GM21529 (cell line): ENCODE results near the gene EHMT1.

Experiments
- ATAC-seq: cut with Tn5 transposase; IDR thresholded peaks from one replicate; pipeline ENCODE4 v1.9.1; 2021; ENCODE audit not compliant: unreplicated experiment

Gene EHMT1

DNA sequence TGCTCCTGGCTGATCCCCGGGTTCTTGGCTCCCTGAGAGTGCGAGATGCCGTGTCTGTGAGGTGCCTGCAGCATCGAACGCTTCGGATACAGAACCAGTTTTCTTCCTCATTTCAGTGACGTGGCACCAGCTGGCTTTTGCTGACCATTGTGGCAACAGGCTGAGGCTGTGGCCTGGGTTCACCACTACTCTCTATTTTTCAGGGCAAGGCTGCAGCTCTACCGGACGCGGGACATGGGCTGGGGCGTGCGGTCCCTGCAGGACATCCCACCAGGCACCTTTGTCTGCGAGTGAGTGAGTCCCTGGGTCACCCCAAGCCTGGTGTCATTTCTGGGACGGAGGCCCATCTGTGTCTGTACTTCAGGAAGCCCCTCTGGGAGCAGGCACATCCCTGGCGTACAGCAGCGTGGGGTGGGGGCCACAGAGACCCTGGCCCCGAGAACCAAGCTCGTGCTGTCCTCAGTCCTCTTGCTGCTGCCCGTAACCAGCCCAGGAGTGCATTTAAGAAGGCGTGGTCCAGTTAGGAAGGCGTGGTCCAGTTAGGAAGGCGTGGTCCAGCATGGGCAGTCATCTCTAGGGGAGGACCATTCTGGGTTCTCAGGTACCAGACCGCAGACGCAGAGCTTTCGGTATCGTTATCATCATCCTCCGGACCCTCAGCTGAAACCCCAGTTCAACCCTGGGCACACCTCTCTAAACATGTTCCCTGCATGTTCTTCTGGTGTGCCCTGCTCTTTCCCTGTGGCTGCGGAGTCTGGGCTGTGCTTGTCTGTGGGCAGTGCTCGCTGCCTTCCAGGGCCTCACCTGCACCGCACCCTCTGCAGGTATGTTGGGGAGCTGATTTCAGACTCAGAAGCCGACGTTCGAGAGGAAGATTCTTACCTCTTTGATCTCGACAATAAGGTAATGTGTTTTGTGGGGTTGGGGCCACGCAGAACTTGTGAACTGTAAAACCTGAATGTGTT lies 198.7 kb downstream of the EHMT1 start:
- ATAC-seq: no peak

DNA sequence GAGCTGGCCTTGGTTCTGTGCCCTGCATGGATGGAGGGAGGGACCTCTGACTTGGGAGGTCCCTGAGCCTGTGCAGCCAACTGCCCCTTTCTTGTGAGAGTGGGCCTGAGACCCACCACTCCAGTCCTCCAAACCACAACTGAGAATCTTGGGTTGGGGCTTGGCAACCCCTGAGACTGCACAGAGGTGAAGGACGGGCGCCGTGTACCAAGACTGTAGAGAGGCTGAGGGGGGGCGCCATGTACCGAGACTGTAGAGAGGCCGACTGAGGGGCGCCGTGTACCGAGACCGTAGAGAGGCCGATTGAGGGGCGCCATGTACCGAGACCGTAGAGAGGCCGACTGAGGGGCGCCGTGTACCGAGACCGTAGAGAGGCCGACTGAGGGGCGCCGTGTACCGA lies 199.5 kb downstream of the EHMT1 start:
- ATAC-seq: no peak

DNA sequence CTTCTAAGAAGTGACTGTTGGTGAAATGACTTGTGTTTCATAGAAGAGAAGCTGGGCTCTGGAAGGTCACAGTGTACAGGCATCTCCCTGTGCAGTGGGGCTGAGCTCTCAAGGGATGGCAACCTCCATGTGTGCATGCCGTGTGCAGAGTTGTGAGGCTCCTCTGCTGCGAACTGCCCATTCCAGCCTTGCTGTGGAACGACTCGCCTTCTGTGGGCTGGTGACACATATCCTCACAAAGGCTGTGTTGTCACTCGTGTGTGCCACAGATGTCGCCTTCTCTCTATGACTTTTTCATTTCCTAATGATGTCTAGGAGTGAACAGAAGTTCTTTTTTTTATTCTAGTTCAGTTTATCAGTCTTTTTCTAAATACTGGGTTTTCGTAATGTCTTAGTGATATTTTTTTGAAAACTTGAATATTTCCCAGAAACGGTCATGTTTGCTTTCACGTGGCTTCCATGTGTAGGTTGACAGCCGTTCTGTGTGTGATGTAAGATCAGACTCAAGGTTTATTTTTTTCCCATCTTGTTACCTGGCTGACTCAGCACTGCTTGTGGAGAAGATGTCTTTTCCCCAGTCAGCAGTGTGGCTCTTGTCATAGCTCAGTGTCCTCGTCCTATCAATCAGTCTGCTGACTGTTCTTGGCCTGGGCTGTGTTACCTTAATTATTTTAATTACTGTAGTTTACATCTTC lies 201.5 kb downstream of the EHMT1 start:
- ATAC-seq: no peak

DNA sequence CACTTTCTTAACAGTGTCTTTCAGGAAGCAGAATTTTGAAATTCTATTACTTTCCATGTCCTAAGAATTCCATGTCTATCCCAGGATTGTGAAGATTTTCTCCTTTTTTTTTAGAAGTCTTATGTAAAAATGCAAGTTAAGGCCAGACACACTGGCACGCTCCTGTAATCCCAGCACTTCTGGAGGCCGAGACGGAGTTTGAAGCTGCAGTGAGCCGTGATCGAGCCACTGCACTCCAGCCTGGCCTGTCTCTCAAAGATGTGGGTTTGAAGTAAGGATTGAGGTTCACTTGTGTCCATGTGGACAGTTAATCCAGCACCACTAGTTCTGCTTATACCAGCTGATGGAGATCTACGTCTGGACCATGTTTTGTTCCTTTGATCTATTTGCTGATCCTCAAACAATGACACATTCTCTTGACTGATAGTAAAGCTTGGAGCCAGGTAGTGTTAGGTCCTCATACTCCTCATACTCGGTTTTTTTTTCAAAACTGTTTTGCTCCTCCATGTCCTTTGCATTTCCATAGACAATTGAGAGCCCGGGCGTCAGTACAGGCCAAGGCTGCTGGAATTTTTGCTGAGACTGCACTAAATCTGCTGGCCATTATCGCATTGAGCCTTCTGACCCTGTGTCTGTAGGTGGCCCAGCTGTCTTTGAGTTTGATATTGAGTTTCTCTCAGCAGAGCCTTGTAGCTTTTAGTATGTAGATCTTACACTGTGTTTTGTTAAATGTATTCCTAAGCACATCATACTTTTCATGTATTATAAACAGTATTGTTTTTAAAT lies 205.4 kb downstream of the EHMT1 start:
- no peak for ATAC-seq

GRCh38 chr9:137825324-137825989 lies 206.7 kb downstream of the EHMT1 start:
- ATAC-seq: no peak

DNA sequence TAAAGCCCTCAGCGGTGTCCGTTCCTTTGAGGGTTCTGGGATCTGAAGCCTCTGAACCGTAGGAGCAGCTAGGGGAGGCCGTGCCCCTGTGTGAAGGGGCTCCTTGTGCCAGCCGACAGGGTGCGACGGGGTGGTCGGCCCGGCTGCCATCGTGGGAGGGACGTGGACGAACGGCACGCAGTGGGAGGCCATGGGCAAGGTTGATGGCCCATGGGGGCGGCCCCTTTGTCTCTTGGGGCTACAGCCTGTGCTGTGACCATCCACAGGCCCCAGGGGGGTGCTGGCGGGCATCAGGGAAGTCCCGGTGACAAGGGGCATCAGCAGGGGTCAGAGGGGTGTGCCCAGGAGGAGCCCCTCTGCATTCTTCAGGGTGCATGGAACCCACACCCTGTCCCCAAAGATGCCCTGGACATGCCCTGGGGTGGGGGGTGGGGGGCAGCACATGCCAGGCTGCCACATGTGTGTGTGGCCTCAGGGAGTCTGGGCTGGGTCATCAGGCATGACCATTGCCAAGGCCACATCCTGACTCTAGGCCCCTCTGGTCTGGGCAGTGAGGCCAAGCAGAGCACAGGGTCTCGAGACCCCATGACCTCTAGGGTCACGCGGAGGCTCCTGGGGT lies 209.2 kb downstream of the EHMT1 start:
- ATAC-seq: no peak

DNA sequence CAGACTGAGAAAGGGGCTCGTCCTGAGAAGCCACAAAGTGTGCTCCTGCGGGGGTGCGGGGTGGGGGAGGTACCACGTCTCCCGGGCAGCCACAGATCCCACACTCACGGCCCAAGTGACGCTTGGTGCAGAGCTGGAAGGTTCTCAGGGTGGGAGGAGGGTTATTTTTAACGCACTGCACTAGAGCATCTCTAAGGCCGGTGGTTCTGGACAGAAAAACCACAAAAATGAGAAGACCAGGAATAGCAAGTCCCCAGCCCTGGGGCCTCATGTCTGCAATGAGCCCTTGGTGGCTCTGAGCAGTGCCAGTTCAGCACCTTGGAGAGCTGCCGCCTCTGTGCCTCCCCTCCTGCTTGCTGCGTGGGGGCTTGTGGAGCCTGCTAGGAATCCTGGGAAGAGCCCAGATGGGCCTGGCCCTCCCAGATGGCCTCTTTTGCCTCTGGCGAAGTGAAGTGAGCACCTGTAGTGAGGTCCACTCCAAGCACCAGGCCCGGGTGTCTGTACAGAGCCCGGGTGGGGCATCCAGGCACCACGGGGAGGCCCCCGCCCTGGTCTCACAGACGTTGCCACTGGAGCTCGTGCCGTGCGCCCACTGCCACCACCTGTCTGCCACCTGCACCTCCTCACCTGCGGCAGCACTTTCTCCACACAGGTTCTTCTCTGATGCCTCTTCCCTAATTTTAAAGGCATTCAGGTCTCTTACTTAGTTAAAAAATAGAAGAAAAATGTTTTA lies 209.9 kb downstream of the EHMT1 start:
- no peak for ATAC-seq

DNA sequence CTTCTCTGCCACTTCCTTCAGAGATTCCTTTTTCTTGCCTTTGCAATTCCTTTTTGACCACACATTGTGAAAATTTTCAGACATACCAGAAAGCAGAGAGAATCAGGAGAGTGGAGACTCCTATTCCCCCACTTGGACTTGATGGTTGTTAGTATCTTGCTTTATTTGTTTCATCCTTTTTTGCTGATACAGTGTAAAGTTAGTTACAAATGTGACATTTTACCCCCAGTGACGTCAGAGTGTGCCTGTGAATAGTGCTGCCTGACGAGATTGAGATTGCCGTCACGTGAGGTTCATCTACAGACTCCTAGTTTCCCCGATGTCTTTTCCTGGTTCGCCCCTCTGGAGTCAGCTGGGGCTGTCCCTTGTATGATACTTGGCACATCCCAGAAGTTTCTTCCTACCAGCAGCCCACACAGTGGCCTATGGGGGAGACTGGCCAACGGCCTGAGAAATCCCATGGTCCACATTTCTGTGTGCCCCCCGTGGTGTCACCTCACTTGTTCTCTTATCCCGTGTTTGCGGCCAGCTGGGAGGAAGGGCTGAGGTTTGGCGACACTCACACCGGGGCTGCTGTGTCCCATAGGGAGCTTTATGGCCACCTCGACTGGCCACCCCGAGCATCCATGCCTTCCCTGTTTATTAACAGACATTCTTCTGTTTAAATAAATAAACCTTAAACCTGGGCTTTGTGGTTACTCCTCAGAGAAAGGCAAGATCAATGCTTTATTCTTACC lies 210.6 kb downstream of the EHMT1 start:
- no peak for ATAC-seq

- no peak for ATAC-seq
Observed at GRCh38 chr9:137832191-137832700, 213.4 kb downstream of the EHMT1 start.

DNA sequence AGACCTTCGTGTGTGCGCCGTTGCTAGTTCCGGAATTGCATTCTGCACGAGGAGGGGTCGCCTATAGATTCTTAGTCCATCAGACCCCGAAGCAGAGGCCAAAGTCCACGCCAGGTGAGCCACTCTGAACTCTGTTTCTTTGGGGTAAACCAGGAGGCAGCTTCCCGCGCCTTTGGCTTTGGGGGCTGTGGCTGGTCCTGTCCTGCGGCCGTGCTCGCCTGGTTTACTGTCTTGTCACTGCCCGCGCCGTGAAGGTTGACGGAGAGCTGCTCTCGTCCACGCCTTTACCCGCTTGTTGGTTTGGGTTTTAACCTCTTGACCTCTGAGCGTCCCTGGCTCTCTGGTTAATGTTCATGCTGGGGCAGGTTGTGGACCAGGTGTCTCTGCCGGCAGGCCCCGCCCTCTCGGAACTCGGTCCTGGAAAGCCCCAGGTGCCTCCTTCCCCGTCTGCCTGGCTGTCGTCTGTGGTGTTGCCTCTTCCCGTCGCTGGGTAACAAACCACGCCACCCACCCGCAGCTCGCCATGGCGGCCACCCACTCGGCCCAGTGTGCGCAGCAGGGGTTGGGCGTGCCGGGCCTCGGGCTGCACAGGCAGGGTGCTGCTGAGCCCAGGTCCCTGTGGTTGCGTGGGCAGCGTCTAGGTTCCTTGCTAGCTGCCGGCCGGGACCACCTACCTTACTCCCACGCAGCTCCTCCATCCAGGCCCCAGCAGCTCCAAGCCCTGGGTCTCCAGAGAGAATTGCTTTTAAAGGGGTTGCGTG lies 214.2 kb downstream of the EHMT1 start:
- ATAC-seq: no peak

- ATAC-seq: no peak
Observed at GRCh38 chr9:137833721-137834613, 215.2 kb downstream of the EHMT1 start.

- no peak for ATAC-seq
Observed at GRCh38 chr9:137834846-137835546, 216.2 kb downstream of the EHMT1 start.

- no peak for ATAC-seq
Observed at GRCh38 chr9:137836151-137836830, 217.5 kb downstream of the EHMT1 start.

GRCh38 chr9:137836831-137837241 lies 218.0 kb downstream of the EHMT1 start:
- no peak for ATAC-seq

DNA sequence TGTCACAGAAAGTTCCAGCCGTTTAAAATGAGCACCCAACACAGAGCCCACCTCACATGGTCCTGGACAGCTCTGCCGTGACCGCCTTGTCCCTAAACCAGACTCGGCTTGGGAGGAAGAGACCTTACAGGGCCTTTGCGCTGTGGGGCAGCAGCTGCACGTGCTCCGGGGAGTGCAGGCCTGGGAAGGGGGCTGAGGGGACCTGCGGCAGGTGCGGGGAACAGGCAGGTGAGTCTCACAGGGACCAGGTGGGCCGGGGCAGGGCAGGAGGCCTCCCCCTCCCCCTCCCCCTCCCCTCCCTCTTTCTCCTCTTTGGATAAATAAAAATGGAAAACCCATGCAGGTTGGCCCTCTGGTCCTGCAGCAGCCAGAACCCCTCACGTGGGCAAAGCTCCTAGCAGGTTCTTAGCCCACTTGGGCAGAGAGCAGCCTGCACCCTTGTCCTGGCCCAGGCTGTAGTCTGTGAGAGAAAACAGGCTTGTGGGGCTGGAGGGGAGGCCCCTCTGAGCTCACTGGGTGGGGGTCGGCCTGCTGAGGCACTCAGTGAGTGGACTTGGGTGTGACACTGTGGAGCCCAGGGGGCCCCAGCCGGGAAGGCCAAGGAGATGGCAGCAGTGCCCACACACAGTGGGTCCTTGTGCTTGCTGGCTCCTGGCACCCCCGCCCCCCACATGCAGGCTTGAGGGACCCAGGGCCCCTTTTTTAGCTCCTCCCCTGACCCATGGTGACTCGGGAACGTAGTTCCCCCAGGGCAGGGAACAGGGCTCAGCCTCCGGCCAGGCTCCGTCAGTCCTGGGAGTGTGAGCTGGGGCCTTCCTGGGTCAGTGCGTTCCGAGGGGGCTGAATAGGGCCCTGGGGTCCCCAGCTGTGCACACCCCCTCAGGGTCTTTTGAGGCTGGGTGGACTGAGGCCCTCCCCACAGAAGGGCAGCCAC lies 218.8 kb downstream of the EHMT1 start:
- ATAC-seq: no peak
